HG03135 (cell line): ENCODE results near the gene DENND4A.
"Not testable (repeated sequence)": the region's sequence is repeated elsewhere in the genome, so short reads cannot be mapped to it uniquely, and the experiment has no call there.

ENCODE experiments used
- ATAC-seq: cut with Tn5 transposase; IDR thresholded peaks from one replicate; pipeline ENCODE4 v1.9.1; 2021; ENCODE audit warnings: mild to moderate bottlenecking, moderate library complexity; ENCODE audit not compliant: unreplicated experiment

The DENND4A gene

GRCh38 chr15:65819563-65819960 is 27.5 kb upstream of the DENND4A start:
- ATAC-seq, result no peak

DNA sequence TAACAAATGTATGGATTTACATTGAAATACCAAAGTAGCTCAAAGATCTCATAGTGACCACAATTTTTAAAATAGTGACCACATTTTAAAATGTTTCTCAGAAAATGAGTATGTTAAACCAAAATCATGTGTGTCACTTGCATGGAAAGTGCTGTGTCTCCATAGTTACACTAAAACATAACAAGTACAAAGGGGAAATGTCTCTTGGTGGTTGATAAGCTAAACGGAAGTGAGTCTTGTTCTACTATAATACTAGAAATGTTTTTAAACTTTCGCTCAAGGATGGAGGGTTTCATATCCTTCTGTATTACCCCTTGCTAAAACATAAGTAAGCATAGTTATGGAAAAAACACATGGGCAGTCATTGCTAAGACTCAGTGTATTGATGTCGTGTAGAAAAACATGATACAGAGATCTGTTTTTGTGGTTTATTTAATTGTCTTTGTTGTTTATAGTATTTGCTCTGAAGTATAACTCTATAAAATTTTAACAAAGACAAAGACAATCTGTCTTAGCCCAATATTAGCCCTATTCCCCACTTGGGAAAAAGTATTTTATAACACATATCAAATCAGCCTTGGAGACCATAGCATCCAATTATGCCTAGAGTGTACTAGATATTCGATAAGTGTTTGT is 27.0 kb upstream of the DENND4A start:
- ATAC-seq, result peak; percentile 80

- ATAC-seq, result no peak
Measured at GRCh38 chr15:65816441-65816840, 24.3 kb upstream of the DENND4A start.

DNA sequence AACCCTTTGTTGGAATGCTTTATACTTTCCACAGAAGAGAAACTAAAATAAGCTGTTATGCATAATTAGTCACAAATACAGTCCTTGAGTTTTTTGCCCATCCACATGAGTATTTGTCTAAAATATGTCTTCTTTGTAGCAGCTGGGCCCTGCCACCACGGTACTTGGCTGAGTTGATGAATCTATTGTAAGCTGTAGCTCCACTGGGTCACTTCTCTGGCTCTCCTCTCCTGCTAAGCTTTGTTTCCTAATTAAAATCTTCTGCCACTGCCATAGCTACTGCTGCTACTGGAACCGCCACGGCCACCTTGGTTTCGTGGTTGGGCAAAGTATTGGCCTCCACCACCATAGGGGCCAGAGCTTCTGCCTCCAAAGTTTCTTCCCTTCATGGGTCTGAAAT is 23.9 kb upstream of the DENND4A start:
- ATAC-seq, result not testable (repeated sequence)

DNA sequence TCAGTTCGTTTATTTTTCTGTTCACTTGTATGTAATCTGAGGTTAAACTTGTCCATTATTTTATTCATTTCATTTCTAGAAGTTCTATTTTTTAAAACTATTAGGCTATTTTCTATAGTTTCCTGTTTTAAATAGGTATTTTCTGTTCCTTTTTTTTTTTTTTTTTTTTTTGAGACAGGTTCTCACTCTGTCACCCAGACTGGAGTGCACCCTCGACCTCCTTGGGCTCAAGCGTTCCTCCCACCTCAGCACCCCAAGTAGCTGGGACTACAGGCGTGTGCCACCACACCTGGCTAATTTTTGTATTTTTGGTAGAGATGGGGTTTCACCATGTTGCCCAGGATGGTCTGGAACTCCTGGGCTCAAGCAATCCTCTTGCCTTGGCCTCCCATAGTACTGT is 22.2 kb upstream of the DENND4A start:
- ATAC-seq, result not testable (repeated sequence)

DNA sequence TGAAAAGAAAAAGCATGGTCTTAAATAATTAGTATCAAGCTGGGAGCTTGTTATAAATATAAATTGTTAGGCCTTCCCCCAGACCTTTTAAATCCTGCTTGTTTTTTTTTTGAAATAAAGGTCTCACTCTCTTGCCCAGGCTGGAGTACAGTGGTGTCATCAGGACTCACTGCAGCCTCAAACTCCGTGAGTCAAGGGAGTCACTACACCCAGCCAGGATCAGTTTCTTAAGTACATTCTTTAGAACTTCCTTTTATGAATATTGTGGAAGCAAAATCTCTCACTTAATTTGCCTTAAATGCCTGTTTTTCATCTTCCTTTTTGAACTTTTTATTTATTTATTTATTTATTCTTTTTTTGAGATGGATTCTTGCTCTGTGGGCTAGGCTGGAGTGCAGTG is 20.8 kb upstream of the DENND4A start:
- no peak for ATAC-seq

- ATAC-seq, result no peak
Measured at GRCh38 chr15:65812467-65812866, 20.4 kb upstream of the DENND4A start.

DNA sequence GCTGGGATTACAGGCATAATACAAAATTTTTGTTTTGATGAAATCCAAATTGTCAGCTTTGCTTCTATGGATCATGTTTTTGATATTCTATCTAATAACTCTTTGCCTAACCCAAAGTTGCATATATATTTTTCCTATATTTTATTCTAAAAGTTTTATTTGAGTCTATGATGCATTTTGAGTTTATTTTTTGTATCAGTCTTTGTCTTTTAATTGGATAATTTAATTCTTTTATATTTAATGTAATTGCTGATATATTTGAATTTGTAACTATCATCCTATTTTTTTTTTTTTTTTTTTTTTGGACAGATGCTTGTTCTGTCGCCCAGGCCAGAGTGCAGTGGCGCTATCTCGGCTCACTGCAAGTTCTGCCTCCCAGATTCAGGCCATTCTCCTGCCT is 19.7 kb upstream of the DENND4A start:
- no peak for ATAC-seq

- ATAC-seq, result not testable (repeated sequence)
Measured at GRCh38 chr15:65811011-65811733, 19.1 kb upstream of the DENND4A start.

DNA sequence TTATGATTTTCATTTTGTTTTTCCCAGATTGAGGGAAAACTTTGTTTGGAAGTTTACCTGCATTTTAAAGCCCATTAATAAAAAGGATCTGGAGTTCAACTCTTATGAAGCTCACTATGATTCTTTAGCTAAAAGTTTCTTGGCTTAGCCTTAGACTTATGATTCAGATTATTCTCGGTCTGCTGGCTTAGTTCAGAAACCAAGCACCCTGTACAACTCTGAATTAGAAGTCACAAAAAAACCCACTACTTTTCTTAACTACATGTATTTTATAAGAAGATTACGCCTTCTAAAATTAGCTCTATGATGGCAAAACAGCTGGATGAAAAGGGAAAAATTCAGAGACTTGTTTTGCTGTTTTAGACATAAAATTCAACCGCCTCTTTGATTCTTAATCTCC is 14.3 kb upstream of the DENND4A start:
- ATAC-seq, result no peak

- ATAC-seq, result no peak
Measured at GRCh38 chr15:65805019-65805745, 13.1 kb upstream of the DENND4A start.

DNA sequence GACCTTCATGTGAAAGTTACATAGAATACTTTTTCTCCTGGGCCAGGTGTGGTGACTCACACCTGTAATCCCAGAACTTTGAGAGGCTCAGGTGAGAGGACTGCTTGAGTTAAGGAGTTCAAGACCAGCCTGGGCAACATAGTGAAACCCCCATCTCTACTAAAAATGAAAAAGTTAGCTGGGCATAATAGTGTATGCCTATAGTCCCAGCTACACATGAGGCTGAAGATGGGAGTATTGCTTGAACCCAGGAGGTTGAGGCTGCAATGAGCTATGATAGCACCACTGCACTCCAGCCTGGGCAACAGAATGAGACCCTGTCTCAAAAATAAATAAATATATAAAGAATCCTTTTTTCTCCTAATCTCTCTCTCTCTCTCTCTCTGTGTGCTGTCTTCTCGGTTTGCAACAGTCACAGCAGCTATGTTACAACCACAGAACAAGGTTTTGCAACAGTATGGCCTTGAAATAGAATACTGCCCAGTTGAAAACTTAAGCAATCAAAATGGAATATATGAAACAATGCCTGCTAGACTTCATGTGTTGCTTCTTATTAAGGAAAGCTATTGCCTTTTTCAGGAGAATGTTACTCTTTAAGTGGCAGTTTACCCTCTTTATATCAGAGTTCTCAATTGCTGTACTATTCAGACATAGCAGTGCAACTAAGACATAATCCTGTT is 12.3 kb upstream of the DENND4A start:
- ATAC-seq, result no peak

DNA sequence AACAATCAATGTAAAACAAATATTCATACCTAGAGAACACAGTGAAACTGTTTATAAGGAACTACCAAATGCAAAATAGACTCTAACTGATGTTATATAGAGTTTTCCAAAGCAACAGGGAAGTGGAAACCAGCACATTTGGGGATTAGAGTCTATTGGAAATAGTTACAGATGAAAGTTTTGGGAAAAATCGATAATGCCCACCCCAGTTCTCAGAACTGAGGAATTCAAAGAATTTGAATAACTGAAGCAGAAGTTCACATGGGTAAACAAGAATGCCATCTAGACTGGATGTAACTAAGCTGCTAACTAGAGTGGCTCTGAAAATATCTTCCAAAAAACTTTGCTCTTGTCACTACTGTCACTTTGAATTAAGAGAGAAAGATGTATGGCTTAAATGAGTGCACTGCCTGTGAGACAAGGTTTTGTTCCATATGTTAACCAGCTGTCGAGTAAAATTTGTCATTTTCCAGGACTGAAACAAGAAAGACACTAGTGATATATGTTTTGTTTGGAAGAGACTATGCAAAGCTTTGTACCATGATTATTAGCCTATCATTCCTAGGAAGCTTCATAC is 9.2 kb upstream of the DENND4A start:
- no peak for ATAC-seq

DNA sequence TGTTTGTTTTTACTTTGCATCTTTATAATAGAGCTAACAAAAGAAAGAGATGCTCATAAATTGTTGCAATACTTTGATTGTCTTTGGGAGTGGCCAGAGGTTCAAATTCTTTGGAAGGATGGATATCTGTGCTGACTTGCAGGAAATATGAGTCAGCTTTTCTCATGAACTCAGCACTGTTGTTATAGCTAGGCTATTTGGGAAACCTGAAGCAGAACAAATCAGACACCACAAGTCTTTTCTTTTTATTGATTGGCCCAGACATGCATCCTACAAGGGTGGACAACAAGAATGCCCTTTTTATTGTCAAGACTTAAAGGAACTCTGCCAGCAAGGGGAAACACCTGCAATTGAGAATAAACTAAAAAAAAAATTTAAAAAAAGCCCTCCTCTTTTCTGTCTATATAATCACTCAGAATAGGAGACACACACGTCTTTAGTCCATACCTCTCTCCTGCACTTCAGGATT is 4.6 kb upstream of the DENND4A start:
- no peak for ATAC-seq

DNA sequence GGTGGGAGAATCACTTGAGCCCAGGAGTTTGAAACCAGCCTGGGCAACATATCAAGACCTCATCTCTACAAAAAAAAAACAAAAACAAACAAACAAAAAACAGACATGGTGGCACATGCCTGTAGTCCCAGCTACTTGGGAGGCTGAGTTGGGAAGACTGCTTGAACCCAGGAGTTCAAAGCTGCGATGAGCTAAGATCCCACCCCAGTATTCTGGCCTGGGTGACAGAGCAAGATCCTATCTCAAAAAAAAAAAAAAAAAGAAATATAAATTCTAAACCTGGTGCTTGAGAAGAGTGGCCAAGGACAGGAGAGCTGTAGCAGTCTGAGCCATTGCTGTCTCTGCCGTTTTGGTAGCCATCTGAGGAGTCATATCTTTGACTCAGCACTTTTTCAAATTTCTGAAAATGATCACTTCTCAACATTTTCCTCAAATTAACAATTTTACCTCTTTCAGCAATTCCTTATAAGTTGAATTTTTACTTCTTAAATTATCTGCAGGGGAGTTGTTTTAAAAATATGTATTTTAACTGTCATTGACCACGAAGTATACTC is 3.6 kb upstream of the DENND4A start:
- ATAC-seq, result no peak

- ATAC-seq, result no peak
Measured at GRCh38 chr15:65793818-65794104, 1.7 kb upstream of the DENND4A start.

- no peak for ATAC-seq
Measured at GRCh38 chr15:65792988-65793817, 1.1 kb upstream of the DENND4A start.

- ATAC-seq, result peak; percentile 7
Measured at GRCh38 chr15:65791335-65792137, 557 bp downstream of the DENND4A start.

GRCh38 chr15:65790694-65791334 is 1.3 kb downstream of the DENND4A start:
- no peak for ATAC-seq
